ENCODE measurements around the gene PSMB5. TPM values are rescaled to one million over a fixed set of nuclear protein-coding genes. Genes with fewer than 3 reads are reported as not detected.

The PSMB5 gene
- total and polyA plus RNA-seq, 9 of the 15 experiments (the other 6 are each of a cell fraction or from before 2014, with no cell fraction given): 198 to 1,870 (median 269) TPM

GRCh38 chr14:23056145-23056955 lies 21.6 kb upstream of the PSMB5 start (continued):
- TF ChIP-seq CBX8 (IDR thresholded peaks at IDR 0.05; ENCODE audit: borderline replicate concordance, extremely low read depth, low read depth, low read length, poor library complexity, severe bottlenecking): no peak
- TF ChIP-seq MAFF (IDR thresholded peaks at IDR 0.05; ENCODE audit: low read length): no peak
- no peak for TF ChIP-seq POLR3G (IDR thresholded peaks at IDR 0.05; ENCODE audit: extremely low read depth, insufficient read length, insufficient replicate concordance)
- no peak for TF ChIP-seq GATA2 (CRISPR knock-in tag; IDR thresholded peaks at IDR 0.05)
- no peak for TF ChIP-seq ZNF212 (CRISPR knock-in tag; IDR thresholded peaks at IDR 0.05)
- TF ChIP-seq NCOA6 (IDR thresholded peaks at IDR 0.05): no peak
- no peak for TF ChIP-seq ESRRA (IDR thresholded peaks at IDR 0.05; ENCODE audit: borderline replicate concordance, low read depth)
- TF ChIP-seq NRF1 (conservative IDR thresholded peaks at IDR 0.05 in 1 of 2, IDR thresholded peaks at IDR 0.05 in 1 of 2): peak; percentile 19 to 44; a peak in 3 of 4 replicates
- no peak for TF ChIP-seq KHSRP (IDR thresholded peaks at IDR 0.05)
- no peak for TF ChIP-seq BRD9 (IDR thresholded peaks at IDR 0.05; ENCODE audit: low read depth, partially characterized antibody)
- no peak for TF ChIP-seq RBM34 (IDR thresholded peaks at IDR 0.05; ENCODE audit: borderline replicate concordance, insufficient read depth, low read length)
- no peak; a peak in 1 of 4 replicates for TF ChIP-seq KDM4B (IDR thresholded peaks at IDR 0.05; ENCODE audit: borderline replicate concordance in 2 of 2, low read depth in 1 of 2)
- TF ChIP-seq, protein P1, sequence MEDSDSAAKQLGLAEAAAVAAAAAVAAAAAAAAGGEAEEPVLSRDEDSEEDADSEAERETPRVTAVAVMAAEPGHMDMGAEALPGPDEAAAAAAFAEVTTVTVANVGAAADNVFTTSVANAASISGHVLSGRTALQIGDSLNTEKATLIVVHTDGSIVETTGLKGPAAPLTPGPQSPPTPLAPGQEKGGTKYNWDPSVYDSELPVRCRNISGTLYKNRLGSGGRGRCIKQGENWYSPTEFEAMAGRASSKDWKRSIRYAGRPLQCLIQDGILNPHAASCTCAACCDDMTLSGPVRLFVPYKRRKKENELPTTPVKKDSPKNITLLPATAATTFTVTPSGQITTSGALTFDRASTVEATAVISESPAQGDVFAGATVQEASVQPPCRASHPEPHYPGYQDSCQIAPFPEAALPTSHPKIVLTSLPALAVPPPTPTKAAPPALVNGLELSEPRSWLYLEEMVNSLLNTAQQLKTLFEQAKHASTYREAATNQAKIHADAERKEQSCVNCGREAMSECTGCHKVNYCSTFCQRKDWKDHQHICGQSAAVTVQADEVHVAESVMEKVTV (CRISPR knock-in tag; IDR thresholded peaks at IDR 0.05): no peak
- TF ChIP-seq CBFA2T3 (IDR thresholded peaks at IDR 0.05): no peak
- TF ChIP-seq ZNF830 (CRISPR knock-in tag; IDR thresholded peaks at IDR 0.05): no peak
- TF ChIP-seq, protein P2, sequence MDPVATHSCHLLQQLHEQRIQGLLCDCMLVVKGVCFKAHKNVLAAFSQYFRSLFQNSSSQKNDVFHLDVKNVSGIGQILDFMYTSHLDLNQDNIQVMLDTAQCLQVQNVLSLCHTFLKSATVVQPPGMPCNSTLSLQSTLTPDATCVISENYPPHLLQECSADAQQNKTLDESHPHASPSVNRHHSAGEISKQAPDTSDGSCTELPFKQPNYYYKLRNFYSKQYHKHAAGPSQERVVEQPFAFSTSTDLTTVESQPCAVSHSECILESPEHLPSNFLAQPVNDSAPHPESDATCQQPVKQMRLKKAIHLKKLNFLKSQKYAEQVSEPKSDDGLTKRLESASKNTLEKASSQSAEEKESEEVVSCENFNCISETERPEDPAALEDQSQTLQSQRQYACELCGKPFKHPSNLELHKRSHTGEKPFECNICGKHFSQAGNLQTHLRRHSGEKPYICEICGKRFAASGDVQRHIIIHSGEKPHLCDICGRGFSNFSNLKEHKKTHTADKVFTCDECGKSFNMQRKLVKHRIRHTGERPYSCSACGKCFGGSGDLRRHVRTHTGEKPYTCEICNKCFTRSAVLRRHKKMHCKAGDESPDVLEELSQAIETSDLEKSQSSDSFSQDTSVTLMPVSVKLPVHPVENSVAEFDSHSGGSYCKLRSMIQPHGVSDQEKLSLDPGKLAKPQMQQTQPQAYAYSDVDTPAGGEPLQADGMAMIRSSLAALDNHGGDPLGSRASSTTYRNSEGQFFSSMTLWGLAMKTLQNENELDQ (CRISPR knock-in tag; IDR thresholded peaks at IDR 0.05; ENCODE audit: borderline replicate concordance): no peak
- TF ChIP-seq ZFP36 (IDR thresholded peaks at IDR 0.05; ENCODE audit: low read depth, low read length, partially characterized antibody): no peak
- TF ChIP-seq, protein P3, sequence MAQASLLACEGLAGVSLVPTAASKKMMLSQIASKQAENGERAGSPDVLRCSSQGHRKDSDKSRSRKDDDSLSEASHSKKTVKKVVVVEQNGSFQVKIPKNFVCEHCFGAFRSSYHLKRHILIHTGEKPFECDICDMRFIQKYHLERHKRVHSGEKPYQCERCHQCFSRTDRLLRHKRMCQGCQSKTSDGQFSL (CRISPR knock-in tag; IDR thresholded peaks at IDR 0.05): no peak
- TF ChIP-seq, protein P3 (tag; IDR thresholded peaks at IDR 0.05): no peak
- no peak for TF ChIP-seq NR3C1 (CRISPR knock-in tag; IDR thresholded peaks at IDR 0.05)
- peak; percentile 46; the same call in 1 of the 2 replicates for TF ChIP-seq SMARCE1 (IDR thresholded peaks at IDR 0.05)
- no peak for TF ChIP-seq TAF15 (IDR thresholded peaks at IDR 0.05; ENCODE audit: low read depth, low read length)
- TF ChIP-seq SREBF1 (IDR thresholded peaks at IDR 0.05; ENCODE audit: borderline replicate concordance, low read depth, low read length): no peak
- TF ChIP-seq ZNF165 (CRISPR knock-in tag; IDR thresholded peaks at IDR 0.05; ENCODE audit: borderline replicate concordance): no peak
- TF ChIP-seq ZNF561 (CRISPR knock-in tag; conservative IDR thresholded peaks at IDR 0.05): no peak
